ENCODE data around the gene CBARP.
A peak's percentile ranks its signal among the peaks of the same experiment; 100 is the strongest.

DNA sequence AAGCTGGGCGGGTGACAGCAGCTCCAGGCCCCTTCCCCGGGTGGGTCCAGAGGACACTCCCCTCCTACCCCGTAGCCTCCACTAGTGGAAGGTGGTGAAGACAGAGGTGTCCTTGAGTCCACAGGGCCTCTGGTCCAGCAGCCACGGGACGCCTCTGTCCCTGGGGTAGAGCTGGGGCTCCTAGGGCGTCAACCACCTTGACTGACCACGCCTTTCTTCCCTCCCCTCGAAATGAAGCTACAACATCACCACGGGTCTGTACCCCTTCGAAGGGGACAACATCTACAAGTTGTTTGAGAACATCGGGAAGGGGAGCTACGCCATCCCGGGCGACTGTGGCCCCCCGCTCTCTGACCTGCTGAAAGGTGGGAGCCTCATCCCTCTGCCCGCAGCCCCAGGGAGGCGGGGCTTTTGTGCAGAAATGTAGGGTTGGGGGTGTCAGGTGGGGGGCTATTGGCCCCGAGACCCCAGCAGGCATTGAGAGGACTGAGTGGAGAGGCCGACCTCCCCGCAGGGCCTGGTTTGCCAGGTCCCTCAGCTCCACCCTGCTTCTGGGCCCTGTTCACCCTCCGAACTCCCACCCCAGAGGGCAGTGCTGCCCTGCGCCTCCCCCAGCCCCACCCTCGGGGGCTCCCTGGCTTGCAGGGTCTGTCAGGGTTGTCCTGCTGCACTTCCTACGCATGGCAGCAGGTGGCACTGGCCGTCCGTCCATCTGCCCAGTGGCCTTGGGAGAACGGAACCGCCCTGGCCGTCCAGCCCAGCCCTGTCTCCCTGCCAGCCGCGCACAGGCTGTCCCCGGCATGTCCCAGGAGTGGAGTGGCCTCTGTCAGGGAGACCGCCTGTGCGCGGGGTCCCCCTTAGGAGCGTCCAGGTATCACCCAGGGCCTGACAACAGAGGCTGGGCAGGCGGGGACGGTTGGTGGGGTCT lies 16.6 kb downstream of the CBARP start:
- TF ChIP-seq EZH2 (IDR thresholded peaks at IDR 0.05; ENCODE audit: borderline replicate concordance, low read depth, low read length, poor library complexity, severe bottlenecking), result no peak
- TF ChIP-seq, protein P1, sequence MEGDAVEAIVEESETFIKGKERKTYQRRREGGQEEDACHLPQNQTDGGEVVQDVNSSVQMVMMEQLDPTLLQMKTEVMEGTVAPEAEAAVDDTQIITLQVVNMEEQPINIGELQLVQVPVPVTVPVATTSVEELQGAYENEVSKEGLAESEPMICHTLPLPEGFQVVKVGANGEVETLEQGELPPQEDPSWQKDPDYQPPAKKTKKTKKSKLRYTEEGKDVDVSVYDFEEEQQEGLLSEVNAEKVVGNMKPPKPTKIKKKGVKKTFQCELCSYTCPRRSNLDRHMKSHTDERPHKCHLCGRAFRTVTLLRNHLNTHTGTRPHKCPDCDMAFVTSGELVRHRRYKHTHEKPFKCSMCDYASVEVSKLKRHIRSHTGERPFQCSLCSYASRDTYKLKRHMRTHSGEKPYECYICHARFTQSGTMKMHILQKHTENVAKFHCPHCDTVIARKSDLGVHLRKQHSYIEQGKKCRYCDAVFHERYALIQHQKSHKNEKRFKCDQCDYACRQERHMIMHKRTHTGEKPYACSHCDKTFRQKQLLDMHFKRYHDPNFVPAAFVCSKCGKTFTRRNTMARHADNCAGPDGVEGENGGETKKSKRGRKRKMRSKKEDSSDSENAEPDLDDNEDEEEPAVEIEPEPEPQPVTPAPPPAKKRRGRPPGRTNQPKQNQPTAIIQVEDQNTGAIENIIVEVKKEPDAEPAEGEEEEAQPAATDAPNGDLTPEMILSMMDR (conservative IDR thresholded peaks at IDR 0.05; ENCODE audit: low read depth, low read length), result peak; percentile 52
